ENCODE data around the gene PAPPA. TPM values are rescaled to one million over a fixed set of nuclear protein-coding genes. Genes with fewer than 3 reads are reported as not detected.

Gene PAPPA
- total and polyA plus RNA-seq, 9 of the 15 experiments (the other 6 are each of a cell fraction or from before 2014, with no cell fraction given) = 0.06 to 0.18 (median 0.11) TPM

DNA sequence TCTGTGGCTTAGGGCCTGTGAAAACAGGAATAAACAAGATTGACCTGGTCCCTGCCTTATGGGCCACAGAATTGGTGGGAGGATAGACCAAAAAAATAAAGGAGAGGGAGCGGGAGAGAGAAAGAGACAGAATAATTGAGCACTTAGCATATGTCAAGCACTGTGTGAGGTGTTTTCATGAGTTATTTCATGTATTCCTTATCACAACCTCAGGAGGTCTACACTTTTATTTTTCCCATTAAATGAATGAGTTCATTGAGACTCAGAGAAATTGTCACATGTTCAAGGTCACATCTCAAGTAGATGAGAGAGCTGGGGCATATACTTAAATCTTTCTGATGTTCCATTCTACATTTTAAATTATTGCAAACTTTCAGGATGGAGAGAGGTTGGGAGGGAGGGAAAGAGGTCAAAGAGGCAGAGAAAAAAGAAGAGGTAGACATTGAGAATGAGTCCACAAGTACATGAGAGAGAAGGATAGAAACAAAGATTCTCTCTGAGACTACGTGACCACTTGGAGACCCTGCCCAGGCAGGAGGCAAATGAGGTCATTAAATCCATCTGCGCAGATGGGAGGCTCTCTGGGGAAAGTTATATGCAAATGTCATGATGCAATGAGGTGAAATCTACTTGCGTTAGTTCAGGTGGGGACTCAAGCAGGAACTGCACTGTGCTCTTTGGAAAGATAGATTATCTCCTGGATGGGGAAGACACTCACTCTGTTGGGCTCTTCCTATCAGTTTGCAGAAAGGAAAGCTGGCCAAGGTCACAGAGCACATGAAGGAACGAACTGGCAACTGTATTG is 241.5 kb downstream of the PAPPA start (continued):
- TF ChIP-seq ELF2 (CRISPR knock-in tag; IDR thresholded peaks at IDR 0.05) (no peak), ZNF384 (IDR thresholded peaks at IDR 0.05; ENCODE audit: low read depth, low read length) (no peak)
- TF ChIP-seq, protein P1, sequence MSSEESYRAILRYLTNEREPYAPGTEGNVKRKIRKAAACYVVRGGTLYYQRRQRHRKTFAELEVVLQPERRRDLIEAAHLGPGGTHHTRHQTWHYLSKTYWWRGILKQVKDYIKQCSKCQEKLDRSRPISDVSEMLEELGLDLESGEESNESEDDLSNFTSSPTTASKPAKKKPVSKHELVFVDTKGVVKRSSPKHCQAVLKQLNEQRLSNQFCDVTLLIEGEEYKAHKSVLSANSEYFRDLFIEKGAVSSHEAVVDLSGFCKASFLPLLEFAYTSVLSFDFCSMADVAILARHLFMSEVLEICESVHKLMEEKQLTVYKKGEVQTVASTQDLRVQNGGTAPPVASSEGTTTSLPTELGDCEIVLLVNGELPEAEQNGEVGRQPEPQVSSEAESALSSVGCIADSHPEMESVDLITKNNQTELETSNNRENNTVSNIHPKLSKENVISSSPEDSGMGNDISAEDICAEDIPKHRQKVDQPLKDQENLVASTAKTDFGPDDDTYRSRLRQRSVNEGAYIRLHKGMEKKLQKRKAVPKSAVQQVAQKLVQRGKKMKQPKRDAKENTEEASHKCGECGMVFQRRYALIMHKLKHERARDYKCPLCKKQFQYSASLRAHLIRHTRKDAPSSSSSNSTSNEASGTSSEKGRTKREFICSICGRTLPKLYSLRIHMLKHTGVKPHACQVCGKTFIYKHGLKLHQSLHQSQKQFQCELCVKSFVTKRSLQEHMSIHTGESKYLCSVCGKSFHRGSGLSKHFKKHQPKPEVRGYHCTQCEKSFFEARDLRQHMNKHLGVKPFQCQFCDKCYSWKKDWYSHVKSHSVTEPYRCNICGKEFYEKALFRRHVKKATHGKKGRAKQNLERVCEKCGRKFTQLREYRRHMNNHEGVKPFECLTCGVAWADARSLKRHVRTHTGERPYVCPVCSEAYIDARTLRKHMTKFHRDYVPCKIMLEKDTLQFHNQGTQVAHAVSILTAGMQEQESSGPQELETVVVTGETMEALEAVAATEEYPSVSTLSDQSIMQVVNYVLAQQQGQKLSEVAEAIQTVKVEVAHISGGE (CRISPR knock-in tag; IDR thresholded peaks at IDR 0.05) = no peak
- TF ChIP-seq, protein P2, sequence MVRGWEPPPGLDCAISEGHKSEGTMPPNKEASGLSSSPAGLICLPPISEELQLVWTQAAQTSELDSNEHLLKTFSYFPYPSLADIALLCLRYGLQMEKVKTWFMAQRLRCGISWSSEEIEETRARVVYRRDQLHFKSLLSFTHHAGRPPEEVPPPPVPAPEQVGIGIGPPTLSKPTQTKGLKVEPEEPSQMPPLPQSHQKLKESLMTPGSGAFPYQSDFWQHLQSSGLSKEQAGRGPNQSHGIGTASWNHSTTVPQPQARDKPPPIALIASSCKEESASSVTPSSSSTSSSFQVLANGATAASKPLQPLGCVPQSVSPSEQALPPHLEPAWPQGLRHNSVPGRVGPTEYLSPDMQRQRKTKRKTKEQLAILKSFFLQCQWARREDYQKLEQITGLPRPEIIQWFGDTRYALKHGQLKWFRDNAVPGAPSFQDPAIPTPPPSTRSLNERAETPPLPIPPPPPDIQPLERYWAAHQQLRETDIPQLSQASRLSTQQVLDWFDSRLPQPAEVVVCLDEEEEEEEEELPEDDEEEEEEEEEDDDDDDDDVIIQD (CRISPR knock-in tag; IDR thresholded peaks at IDR 0.05) = no peak
- TF ChIP-seq, protein P3, sequence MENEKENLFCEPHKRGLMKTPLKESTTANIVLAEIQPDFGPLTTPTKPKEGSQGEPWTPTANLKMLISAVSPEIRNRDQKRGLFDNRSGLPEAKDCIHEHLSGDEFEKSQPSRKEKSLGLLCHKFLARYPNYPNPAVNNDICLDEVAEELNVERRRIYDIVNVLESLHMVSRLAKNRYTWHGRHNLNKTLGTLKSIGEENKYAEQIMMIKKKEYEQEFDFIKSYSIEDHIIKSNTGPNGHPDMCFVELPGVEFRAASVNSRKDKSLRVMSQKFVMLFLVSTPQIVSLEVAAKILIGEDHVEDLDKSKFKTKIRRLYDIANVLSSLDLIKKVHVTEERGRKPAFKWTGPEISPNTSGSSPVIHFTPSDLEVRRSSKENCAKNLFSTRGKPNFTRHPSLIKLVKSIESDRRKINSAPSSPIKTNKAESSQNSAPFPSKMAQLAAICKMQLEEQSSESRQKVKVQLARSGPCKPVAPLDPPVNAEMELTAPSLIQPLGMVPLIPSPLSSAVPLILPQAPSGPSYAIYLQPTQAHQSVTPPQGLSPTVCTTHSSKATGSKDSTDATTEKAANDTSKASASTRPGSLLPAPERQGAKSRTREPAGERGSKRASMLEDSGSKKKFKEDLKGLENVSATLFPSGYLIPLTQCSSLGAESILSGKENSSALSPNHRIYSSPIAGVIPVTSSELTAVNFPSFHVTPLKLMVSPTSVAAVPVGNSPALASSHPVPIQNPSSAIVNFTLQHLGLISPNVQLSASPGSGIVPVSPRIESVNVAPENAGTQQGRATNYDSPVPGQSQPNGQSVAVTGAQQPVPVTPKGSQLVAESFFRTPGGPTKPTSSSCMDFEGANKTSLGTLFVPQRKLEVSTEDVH (IDR thresholded peaks at IDR 0.05; ENCODE audit: low read depth, partially characterized antibody) = peak; percentile 52
- TF ChIP-seq, protein P4, sequence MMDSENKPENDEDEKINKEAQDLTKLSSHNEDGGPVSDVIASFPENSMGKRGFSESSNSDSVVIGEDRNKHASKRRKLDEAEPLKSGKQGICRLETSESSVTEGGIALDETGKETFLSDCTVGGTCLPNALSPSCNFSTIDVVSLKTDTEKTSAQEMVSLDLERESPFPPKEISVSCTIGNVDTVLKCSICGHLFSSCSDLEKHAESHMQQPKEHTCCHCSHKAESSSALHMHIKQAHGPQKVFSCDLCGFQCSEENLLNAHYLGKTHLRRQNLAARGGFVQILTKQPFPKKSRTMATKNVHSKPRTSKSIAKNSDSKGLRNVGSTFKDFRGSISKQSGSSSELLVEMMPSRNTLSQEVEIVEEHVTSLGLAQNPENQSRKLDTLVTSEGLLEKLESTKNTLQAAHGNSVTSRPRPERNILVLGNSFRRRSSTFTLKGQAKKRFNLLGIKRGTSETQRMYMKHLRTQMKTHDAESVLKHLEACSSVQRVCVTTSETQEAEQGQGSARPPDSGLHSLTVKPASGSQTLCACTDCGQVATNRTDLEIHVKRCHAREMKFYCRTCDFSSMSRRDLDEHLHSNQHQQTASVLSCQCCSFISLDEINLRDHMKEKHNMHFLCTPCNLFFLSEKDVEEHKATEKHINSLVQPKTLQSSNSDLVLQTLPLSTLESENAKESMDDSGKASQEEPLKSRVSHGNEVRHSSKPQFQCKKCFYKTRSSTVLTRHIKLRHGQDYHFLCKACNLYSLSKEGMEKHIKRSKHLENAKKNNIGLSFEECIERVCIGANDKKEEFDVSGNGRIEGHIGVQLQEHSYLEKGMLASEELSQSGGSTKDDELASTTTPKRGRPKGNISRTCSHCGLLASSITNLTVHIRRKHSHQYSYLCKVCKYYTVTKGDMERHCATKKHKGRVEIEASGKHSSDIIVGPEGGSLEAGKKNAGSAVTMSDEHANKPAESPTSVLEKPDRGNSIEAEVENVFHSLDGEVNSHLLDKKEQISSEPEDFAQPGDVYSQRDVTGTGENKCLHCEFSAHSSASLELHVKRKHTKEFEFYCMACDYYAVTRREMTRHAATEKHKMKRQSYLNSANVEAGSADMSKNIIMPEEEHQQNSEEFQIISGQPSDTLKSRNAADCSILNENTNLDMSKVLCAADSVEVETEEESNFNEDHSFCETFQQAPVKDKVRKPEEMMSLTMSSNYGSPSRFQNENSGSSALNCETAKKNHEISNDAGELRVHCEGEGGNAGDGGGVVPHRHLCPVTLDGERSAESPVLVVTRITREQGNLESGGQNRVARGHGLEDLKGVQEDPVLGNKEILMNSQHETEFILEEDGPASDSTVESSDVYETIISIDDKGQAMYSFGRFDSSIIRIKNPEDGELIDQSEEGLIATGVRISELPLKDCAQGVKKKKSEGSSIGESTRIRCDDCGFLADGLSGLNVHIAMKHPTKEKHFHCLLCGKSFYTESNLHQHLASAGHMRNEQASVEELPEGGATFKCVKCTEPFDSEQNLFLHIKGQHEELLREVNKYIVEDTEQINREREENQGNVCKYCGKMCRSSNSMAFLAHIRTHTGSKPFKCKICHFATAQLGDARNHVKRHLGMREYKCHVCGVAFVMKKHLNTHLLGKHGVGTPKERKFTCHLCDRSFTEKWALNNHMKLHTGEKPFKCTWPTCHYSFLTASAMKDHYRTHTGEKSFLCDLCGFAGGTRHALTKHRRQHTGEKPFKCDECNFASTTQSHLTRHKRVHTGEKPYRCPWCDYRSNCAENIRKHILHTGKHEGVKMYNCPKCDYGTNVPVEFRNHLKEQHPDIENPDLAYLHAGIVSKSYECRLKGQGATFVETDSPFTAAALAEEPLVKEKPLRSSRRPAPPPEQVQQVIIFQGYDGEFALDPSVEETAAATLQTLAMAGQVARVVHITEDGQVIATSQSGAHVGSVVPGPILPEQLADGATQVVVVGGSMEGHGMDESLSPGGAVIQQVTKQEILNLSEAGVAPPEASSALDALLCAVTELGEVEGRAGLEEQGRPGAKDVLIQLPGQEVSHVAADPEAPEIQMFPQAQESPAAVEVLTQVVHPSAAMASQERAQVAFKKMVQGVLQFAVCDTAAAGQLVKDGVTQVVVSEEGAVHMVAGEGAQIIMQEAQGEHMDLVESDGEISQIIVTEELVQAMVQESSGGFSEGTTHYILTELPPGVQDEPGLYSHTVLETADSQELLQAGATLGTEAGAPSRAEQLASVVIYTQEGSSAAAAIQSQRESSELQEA (IDR thresholded peaks at IDR 0.05; ENCODE audit: low read depth) = no peak
- TF ChIP-seq, protein P5, sequence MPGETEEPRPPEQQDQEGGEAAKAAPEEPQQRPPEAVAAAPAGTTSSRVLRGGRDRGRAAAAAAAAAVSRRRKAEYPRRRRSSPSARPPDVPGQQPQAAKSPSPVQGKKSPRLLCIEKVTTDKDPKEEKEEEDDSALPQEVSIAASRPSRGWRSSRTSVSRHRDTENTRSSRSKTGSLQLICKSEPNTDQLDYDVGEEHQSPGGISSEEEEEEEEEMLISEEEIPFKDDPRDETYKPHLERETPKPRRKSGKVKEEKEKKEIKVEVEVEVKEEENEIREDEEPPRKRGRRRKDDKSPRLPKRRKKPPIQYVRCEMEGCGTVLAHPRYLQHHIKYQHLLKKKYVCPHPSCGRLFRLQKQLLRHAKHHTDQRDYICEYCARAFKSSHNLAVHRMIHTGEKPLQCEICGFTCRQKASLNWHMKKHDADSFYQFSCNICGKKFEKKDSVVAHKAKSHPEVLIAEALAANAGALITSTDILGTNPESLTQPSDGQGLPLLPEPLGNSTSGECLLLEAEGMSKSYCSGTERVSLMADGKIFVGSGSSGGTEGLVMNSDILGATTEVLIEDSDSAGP (CRISPR knock-in tag; IDR thresholded peaks at IDR 0.05) = no peak
